ENCODE results near the gene BICDL1. TPM values are rescaled to one million over a fixed set of nuclear protein-coding genes. Genes with fewer than 3 reads are reported as not detected.

The BICDL1 gene
- total RNA-seq, 2 donors from 2014 or later = 6.6 to 9.1 TPM

- ATAC-seq (peak; percentile 13), DNase-seq (no peak)
- intact Hi-C loops (cut with DNase I, micrococcal nuclease) = no loop called here
These were observed 103.7 kb downstream of the BICDL1 start for GRCh38 chr12:120092551-120093335.

- intact Hi-C loops (cut with DNase I, micrococcal nuclease) = no loop called here
- no peak for DNase-seq
- no peak for ATAC-seq
These were observed 104.2 kb downstream of the BICDL1 start for GRCh38 chr12:120093336-120093591.

GRCh38 chr12:120093592-120094355 is 104.7 kb downstream of the BICDL1 start:
- DNase-seq (no peak), ATAC-seq (no peak)
- intact Hi-C loops (cut with DNase I, micrococcal nuclease) = no loop called here

DNA sequence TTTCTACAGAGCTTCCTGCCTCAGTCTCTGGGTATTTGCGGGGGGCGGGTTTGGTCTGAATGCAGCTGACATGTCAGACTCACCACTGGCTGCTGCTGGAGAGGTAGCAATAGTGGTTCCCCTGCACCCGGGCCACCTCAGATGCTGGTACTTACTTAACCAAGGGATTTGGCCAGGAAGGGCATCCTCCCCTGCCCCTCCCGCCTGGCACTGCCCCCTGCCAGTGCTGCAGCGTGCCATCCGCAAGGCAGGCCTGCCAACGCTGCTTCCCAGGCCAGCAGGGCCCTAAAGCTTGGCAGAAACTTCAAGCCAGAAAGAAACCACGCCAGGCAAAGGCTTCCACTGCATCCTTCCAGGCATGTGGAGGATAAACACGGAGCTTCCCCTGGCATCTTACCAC is 105.4 kb downstream of the BICDL1 start:
- DNase-seq = no peak
- intact Hi-C loops (cut with DNase I, micrococcal nuclease) = no loop called here
- no peak for ATAC-seq

GRCh38 chr12:120095331-120095730 is 106.3 kb downstream of the BICDL1 start:
- intact Hi-C loops (cut with DNase I, micrococcal nuclease) = no loop called here
- ATAC-seq (no peak), DNase-seq (no peak)

GRCh38 chr12:120095736-120096135 is 106.7 kb downstream of the BICDL1 start:
- ATAC-seq (no peak), DNase-seq (no peak)
- intact Hi-C loops (cut with DNase I, micrococcal nuclease) = no loop called here

- DNase-seq = no peak
- no peak for ATAC-seq
- intact Hi-C loops (cut with DNase I, micrococcal nuclease) = no loop called here
These were observed 107.7 kb downstream of the BICDL1 start for GRCh38 chr12:120096671-120097202.

GRCh38 chr12:120098756-120099470 is 109.9 kb downstream of the BICDL1 start:
- intact Hi-C loops (cut with DNase I, micrococcal nuclease) = no loop called here

GRCh38 chr12:120099738-120100137 is 110.7 kb downstream of the BICDL1 start:
- ATAC-seq = no peak

More at GRCh38 chr12:120098756-120099470, 109.9 kb downstream of the BICDL1 start:
- no peak for ATAC-seq
- no peak for DNase-seq

GRCh38 chr12:120100630-120101029 is 111.6 kb downstream of the BICDL1 start:
- DNase-seq (peak in 1 of 2 donors; percentile 69), ATAC-seq (no peak)
- intact Hi-C loops (cut with DNase I, micrococcal nuclease) = no loop called here

More at GRCh38 chr12:120099738-120100137, 110.7 kb downstream of the BICDL1 start:
- intact Hi-C loops (cut with DNase I, micrococcal nuclease) = no loop called here
- DNase-seq = no peak

GRCh38 chr12:120101182-120101581 is 112.1 kb downstream of the BICDL1 start:
- intact Hi-C loops (cut with DNase I, micrococcal nuclease) = no loop called here
- ATAC-seq (no peak), DNase-seq (no peak)

GRCh38 chr12:120101617-120102016 is 112.6 kb downstream of the BICDL1 start:
- no peak for ATAC-seq
- intact Hi-C loops (cut with DNase I, micrococcal nuclease) = no loop called here
- no peak for DNase-seq

- DNase-seq (no peak), ATAC-seq (peak; percentile 3)
- intact Hi-C loops (cut with DNase I, micrococcal nuclease) = no loop called here
These were observed 113.4 kb downstream of the BICDL1 start for GRCh38 chr12:120102189-120103043.

DNA sequence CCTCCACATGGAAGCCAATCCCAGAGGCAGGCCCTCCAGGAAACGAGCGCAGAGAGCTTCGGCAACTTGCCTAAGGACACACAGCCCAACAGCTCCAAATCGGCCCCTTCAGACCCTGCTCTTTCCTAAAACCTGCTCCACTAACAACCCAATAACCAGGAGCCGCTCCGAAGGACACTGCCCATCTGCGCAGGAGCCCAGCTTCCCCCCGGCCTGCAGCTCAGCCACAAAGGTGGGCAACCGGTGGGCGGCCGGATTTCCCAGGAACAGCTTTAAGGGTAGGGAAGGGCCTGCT is 114.0 kb downstream of the BICDL1 start:
- intact Hi-C loops (cut with DNase I, micrococcal nuclease) = no loop called here
- DNase-seq (no peak), ATAC-seq (no peak)

DNA sequence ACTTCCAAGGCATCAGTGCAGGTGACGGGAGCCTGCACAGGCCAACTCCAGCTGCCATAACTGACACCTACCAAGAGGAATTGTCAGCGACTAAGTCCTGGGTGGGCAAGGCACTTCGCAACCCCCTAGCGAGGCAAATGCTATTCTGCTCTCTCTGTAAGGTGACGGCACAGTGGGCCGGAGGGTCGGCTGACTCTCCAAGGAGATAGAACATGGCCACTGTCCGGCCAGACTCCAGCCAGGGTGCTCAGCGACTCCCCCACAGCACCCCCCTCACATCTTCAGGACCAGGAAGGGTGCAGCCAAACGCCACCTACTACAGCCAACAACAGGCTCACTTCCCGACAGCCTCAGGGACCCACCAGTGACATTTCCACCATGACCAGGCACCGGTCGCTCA is 114.3 kb downstream of the BICDL1 start:
- no peak for ATAC-seq
- intact Hi-C loops (cut with DNase I, micrococcal nuclease) = no loop called here
- no peak for DNase-seq

GRCh38 chr12:120106151-120106550 is 117.1 kb downstream of the BICDL1 start:
- intact Hi-C loops (cut with DNase I, micrococcal nuclease) = no loop called here
- no peak for ATAC-seq
- DNase-seq = no peak

- no peak for ATAC-seq
- intact Hi-C loops (cut with DNase I, micrococcal nuclease) = no loop called here
- DNase-seq = no peak
These were observed 120.7 kb downstream of the BICDL1 start for GRCh38 chr12:120109570-120110267.

Measured in left colon (tissue), 2 donors.